GM19193 (cell line): ENCODE measurements around the gene BDKRB2.

Source experiments
- POLR2A ChIP-seq: IDR thresholded peaks from 4 replicates; pipeline ENCODE4 v1.6.1; 2011; ENCODE audit not compliant: insufficient read depth, insufficient read length; ENCODE audit errors: extremely low read depth

The BDKRB2 gene

DNA sequence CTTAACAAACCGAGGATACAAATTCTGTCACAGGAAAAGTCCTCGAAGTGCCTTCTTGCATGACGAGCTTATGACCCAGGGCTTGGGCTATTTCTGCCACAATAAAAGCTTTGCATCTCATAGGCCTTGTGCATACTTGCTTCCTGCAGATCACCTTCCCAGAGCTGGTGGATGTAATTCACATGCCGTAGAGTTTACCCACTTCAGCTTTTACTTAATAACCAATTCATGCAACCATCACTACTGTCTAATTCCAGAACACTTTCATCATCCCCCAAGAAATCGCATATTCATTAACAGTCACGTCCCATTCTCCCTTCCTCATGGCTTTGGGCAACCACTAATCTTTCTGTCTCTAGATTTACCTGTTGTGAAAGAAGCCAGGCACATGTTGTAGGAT, 42.4 kb downstream of the BDKRB2 start:
- no peak for TF ChIP-seq POLR2A

DNA sequence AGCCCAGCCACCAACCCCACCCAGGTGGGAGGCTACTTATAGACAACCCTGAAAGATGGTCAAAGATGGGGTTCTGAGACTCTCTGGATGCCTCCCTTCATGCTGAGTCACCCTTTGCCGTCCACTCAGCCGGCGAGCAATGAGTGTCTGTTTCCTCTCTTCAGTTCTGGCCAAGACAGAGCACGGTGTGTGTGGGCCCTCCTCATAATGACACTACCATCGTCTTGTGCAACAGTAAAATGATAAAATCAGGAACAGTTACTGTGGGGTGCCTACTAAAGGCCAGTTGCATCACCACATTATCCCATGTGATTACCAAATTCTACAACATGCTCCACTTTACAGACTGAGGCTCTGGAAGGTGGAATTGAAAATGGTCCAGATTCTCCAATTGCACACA, 44.4 kb downstream of the BDKRB2 start:
- TF ChIP-seq POLR2A: no peak

DNA sequence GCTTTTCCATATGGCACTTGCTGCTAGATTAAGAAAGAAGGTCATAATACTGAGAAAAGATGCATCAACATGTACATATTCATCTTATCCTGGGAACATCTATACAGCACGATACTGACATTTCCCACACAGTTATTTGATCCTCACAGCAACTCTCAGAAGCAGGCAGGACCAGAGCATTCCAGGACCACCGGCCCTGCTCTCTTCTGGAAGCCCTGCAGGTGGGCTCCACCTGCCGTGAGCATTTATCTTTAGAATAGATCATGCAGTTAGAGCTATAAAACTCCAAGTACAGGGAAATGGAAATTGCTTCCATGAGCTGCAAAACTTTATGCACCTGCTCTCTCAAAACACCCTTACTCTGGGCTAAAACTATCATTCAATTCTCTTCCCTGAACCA, 45.8 kb downstream of the BDKRB2 start:
- no peak for TF ChIP-seq POLR2A

DNA sequence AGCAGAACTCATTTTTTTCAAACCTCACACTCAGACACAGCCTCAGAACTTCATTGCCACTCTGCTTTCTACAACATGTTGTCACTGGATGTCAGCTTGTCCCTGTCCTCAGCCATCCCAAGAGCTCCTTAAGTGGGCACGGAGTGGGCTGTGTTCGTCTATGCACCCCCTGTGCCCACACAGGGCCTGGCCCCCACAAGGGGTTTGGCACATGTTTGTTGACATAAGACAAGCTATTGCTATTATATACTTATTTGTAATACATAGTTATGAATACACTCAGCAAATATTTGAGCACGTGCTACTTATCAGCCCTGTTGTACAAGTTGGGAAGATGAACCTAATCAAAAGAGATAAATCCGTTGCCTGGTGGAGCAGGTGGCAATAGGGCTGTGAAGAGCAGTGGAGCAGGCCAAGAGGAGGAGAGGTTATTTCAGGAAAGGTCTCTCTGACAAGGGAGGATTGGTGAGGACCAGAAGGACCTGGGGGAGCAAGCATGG, 47.1 kb downstream of the BDKRB2 start:
- no peak for TF ChIP-seq POLR2A

DNA sequence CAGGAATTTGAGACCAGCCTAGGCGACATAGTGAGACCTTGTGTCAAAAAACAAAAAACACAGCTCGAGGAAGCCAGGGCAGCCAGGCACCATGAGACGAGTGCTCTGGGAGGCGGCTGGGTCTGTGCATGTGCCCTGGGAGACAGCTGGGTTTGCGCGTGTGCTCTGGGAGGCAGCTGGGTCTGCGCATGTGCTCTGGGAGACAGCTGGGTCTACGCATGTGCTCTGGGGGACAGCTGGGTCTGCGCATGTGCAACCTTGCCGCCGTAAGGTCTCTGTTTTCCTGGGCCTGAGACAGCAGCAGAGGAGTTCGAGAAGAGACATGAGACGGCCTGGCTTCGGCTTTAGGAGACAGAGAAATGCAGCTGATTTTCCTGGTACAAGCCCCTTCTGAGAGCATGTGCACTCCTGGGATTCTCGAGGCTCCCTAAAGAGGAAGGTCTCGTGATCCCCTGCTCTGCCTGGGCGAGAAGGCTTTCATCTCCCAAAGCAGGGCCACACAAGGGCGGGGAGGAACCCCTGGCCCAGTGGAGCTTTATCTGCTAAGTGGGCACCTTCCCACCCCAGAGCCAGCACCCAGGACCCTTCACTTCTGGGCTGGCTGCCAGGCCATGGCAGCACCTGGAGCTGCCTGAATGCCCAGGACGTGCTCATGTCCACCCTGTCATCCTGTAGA, 47.8 kb downstream of the BDKRB2 start:
- no peak for TF ChIP-seq POLR2A

DNA sequence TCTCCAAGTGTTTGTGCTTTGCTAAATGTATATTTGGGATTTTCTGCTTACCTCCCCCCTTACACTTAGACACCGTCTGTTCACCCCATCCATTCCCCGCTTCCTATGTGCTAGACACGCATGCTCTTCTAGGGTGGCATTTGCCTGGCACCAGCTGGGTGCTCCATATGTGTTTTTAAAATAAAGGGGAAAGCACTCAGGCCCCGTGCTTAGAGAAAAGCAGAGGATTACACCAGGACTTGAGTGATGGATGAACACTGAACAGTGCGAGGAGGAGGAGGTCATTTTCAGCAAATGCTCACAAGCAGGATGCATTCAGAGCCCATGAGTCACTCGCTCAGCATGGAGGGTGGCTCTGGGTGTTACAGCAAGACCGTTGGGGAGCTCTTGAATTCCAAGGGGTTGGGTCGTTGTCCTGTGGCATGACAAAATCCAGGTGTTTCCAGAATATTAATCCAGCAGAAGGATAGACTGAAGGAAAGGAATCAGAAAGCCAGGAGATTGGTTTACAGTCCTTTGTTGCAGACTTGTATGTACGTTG, 48.4 kb downstream of the BDKRB2 start:
- TF ChIP-seq POLR2A: no peak

DNA sequence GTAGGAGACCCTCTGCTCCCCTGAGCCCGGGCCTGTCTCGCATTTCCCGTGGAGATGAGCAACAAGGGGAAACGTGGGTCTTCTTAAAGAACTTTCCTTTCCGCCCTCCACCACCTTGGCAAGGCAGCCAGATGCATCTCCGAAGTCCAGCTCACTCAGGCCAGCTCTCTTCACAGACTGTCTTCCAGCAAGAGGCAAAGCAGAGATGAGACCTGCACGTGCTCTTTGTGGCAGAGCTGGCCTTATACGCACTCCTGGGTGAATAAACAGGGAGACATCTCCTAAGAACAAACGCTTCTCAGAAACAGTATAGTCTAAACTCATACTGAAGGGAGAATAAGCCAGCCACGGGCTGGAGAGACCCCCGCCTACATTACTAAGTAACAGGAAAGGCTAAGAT, 50.0 kb downstream of the BDKRB2 start:
- no peak for TF ChIP-seq POLR2A

DNA sequence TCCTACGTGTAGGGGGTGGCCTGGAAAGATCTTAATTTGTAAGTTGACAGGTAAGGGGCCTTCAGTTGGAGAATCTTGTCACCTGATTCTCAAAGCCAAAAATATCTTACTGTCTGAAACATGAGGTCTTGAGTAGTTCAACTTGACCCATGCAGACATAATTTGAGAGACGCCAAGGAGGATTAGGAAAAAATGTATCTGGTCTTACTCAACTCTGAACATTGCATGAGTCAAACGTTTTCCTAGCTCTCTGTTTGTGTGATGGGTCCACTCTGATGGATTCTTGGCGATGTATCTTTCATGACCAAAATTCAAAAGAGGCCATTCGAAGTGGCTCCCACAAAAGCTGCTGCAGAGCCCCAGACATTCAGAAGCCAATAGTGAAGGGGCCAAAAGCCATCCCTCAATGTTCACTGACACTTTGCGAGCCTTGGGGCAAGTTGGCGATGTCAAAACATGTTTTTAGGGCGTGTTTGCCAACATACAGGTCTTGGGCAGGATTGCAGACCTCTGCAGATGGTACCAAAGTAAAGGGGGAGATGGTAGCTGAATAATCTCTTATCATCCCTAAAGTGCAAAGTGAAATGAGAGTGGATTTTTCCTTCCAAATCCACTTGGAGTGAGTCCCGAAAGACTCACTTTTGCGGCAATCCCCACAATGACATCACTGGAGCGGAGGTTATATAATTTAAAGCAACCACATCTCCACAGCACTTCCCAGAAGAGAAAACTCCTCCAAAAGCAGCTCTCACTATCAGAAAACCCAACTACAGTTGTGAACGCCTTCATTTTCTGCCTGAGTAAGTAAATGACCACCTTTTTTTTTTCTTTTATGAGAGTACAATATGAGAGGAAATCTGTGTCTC, 51.1 kb downstream of the BDKRB2 start, which contains the start of gene BDKRB1:
TSS of gene BDKRB1 (plus strand) at position 710 of the 866 bp plus-strand sequence. CDS start 7,473 bp downstream, outside the sequence.
- no peak for TF ChIP-seq POLR2A

DNA sequence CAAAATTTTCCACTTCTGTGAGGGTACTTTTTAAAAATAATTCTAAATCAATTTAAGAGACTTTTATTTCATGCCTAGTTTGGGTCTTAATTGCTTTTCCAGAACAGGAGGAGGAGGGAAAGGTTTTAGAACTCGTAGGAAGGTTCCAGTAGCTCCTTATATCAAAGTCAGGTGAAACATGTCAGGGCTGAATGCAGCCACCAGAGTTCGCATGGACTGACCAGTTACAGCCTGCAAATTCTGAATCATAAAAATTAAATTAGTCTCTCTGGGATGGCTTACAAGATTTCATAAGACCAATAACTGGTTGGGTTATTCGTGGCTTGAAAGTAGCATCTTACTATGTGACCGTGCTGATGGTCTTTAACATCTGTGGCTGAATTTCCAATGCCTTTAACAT, 51.8 kb downstream of the BDKRB2 start:
- no peak for TF ChIP-seq POLR2A

DNA sequence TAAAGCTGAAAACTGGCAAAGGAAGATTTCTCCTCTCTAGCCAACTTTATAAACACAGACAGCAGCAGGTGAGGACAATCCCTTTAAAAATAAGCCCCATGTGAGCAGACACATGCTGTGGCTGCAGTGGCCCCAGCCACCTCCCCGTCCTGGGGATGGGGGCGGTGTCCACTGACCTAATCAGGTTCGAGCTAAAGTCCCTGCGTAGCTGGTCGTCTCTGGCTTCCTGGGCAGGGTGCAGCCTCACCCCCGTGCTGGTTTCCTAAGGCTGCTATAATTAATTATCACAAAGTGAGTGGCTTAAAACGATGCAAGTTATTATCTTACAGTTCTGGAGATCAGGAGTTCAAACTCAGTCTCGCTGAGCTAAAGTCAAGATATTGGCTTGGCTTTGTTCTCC, 52.4 kb downstream of the BDKRB2 start:
- no peak for TF ChIP-seq POLR2A

DNA sequence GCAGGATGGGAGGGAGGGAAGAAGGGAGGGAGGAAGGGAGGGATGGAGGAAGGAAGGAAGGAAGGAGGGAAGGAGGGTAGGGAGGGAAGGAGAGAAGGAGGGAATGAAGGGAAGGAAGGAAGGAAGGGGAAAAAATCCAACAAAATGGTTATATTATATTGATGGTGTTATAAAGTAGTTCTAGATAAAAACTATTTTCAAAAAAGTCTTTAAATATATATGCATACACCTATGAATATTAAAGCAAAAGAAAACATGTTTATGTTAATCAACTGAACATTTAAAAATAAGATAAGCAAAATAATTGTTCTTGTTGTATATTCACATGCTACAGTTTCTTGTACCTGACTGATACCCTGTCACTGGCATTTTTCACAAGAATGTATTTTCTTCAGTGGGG, 53.3 kb downstream of the BDKRB2 start:
- no peak for TF ChIP-seq POLR2A

DNA sequence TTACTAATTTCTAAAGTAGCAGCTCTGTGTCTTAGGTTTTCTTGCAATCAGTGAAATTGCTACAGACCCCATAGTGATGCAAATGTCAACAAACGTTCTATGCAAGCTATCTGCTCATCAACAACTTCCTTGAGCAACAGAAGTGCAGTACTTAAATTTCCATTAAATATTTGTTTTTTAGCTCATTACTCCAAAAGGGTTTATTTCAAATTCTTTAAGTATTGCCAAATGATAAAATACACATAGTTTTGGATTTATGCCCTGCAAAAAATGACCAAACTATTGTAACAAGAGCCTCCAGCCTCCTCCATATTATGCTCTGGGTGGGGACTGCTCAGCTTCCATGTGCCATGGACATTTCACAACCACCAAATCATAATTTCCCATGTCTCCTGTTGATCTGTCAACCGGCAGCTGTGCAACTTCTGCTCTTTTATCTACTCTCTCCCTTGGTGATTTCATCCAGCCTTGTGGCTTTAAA, 55.7 kb downstream of the BDKRB2 start:
- no peak for TF ChIP-seq POLR2A

DNA sequence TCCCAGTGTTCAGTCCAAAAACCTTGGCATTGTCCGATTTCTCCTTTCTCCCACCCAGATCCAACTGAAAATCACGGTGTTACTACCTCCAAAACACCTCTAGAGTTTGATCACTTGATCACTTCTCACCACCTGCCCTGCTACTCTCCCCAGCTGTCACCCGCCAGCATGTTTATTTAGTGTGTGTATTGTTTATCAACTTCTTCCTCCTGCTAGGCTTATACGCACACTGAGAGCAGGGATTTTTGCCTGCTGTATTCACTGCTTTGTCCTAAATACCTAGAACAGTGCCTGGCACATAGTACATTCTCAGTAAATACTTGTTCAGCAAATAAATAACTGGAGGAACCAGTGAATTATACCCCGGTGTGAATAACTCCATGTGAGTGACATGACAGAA, 56.4 kb downstream of the BDKRB2 start:
- no peak for TF ChIP-seq POLR2A

DNA sequence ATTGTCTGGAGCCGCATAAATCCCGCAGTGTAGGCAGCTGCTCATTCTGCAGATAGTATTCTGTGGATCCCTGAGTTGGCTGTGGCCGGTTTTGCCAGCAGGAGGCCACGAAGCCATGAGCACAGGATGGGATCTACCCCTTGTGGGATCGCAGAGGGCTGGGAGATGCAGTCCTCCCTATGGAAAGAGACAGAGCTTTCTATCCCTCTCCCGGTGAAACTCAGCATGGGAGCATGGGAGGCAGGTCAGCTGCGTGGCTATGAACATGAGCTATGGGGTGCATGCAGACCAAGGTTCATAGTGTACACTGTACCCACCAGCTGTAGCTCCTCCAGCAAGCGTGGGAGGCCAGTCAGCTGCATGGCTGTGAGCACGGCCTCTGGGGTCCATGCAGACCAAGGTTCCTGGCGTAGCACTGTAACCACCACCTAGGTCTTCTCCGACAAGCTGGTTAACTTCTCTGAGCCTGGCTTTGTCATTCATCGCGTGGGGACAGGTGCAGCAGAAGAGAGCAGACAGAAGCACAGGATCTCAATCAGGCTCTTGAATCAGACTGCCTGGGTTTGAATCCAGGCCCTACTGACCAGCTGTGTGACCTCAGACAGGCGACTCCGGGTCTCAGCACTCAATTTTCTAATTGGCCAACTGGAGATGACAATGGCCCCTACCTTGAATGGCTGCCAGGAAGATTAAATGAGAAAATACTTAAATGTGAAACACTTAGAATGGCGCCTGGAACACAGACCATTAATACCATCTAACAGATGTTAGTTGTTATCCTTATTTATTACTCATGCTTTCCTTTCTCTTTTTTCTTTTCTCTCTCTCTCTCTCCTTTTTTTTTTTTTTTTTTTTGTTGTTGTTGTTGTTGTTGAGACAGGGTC, 57.4 kb downstream of the BDKRB2 start:
- no peak for TF ChIP-seq POLR2A
